22Rv1 (cell line): ENCODE measurements around the gene SLC25A33.
A peak's percentile ranks its signal among the peaks of the same experiment; 100 is the strongest.

Experiments used
- ZFX ChIP-seq: fragments of 450-650 bp; IDR thresholded peaks from 2 replicates; pipeline ENCODE4 v1.6.1; 2017; ENCODE audit warnings: antibody characterized with exemption, borderline replicate concordance
- TF ChIP-seq, protein P1 (sequence below): fragments of 450-650 bp; IDR thresholded peaks from 2 replicates; pipeline ENCODE4 v1.5.1; 2017; ENCODE audit warnings: mild to moderate bottlenecking

- TF ChIP-seq, protein P1, sequence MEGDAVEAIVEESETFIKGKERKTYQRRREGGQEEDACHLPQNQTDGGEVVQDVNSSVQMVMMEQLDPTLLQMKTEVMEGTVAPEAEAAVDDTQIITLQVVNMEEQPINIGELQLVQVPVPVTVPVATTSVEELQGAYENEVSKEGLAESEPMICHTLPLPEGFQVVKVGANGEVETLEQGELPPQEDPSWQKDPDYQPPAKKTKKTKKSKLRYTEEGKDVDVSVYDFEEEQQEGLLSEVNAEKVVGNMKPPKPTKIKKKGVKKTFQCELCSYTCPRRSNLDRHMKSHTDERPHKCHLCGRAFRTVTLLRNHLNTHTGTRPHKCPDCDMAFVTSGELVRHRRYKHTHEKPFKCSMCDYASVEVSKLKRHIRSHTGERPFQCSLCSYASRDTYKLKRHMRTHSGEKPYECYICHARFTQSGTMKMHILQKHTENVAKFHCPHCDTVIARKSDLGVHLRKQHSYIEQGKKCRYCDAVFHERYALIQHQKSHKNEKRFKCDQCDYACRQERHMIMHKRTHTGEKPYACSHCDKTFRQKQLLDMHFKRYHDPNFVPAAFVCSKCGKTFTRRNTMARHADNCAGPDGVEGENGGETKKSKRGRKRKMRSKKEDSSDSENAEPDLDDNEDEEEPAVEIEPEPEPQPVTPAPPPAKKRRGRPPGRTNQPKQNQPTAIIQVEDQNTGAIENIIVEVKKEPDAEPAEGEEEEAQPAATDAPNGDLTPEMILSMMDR = peak; percentile 97
- no peak for TF ChIP-seq ZFX
Observed at GRCh38 chr1:9588551-9589143, 49.4 kb downstream of the SLC25A33 start, which contains the start of gene TMEM201.
